ENCODE results near the gene CD101. TPM values are rescaled to one million over a fixed set of nuclear protein-coding genes. Genes with fewer than 3 reads are reported as not detected.

CD101 gene
- total RNA-seq, 1 donor from 2014 or later, result 0.53 TPM

DNA sequence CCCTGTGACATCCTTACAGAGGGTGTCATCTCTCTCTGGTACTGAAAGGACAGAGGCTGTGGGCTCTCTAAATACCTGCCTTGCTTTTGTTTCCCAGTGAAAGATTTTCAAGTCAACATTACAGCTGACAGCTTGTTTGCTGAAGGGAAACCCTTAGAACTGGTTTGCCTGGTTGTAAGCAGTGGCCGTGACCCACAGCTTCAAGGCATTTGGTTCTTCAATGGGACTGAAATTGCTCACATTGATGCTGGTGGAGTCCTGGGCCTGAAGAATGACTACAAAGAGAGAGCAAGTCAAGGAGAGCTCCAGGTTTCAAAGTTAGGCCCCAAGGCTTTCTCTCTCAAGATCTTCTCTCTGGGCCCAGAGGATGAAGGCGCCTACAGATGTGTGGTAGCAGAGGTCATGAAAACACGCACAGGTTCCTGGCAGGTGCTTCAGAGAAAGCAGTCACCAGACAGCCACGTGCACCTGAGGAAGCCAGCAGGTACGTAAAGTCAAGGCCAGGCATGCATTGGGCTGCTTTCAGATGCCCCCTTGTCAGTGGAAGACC lies 11.8 kb downstream of the CD101 start:
- Histone ChIP-seq H3K4me3 (ENCODE audit: low read depth, low read length) (no peak overlapping the region), H3K27me3 (ENCODE audit: control insufficient read depth, insufficient read depth, low read length) (no peaks in the 10 kb centered on the region), H3K36me3 (ENCODE audit: control insufficient read depth, insufficient read depth, low read length) (no peaks in the 10 kb centered on the region)
- TF ChIP-seq, protein P1, sequence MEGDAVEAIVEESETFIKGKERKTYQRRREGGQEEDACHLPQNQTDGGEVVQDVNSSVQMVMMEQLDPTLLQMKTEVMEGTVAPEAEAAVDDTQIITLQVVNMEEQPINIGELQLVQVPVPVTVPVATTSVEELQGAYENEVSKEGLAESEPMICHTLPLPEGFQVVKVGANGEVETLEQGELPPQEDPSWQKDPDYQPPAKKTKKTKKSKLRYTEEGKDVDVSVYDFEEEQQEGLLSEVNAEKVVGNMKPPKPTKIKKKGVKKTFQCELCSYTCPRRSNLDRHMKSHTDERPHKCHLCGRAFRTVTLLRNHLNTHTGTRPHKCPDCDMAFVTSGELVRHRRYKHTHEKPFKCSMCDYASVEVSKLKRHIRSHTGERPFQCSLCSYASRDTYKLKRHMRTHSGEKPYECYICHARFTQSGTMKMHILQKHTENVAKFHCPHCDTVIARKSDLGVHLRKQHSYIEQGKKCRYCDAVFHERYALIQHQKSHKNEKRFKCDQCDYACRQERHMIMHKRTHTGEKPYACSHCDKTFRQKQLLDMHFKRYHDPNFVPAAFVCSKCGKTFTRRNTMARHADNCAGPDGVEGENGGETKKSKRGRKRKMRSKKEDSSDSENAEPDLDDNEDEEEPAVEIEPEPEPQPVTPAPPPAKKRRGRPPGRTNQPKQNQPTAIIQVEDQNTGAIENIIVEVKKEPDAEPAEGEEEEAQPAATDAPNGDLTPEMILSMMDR (IDR thresholded peaks at IDR 0.05; ENCODE audit: insufficient read depth, low read length, severe bottlenecking), result no peak
- peak; percentile 61 for DNase-seq (ENCODE audit: low read depth)
- FAIRE-seq, result no peak

DNA sequence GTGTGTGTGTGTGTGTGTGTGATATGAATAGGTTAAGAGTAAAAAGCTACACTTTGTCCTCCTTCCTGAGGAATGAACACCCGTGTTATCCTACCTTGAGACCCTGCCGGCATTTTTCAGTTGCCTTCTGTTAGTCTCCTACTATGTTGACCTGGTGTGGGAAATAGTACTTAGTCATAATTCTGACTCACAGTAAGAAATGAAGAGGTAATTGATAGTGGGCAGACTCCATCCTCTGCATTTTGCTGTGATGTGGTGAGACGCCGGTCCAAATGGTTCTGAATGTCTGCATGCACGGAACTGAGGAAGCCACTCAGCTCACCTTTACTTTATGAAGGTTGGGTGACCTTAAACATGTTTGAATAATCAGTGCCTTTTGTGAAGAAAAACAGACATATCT lies 12.6 kb downstream of the CD101 start:
- no peak overlapping the region for H3K4me3 ChIP-seq (ENCODE audit: low read depth, low read length)
- TF ChIP-seq, protein P1 (IDR thresholded peaks at IDR 0.05; ENCODE audit: insufficient read depth, low read length, severe bottlenecking), result no peak
- H3K27me3 ChIP-seq (ENCODE audit: control insufficient read depth, insufficient read depth, low read length), result no peaks in the 10 kb centered on the region
- peak; percentile 70 for DNase-seq (ENCODE audit: low read depth)
- H3K36me3 ChIP-seq (ENCODE audit: control insufficient read depth, insufficient read depth, low read length), result no peaks in the 10 kb centered on the region
- FAIRE-seq, result no peak

DNA sequence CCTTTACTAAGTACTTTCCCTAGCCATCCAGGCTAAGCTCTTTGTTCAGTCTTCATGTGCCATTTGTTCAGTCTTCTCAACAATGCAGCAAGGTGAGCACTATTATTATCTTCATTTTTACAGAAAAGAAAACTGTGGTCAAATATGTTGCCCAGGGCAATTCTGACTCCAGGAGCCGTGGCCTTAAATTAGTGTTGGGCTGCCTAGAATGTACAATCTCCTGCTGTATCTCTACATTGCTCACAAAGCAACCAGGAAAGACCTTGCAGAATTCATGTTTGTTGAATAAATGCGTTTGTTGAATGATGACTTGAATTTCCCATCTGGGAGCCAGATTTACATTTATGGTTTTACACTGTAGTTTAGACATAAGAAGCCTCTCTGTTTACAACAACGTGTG lies 14.2 kb downstream of the CD101 start:
- Histone ChIP-seq H3K36me3 (ENCODE audit: control insufficient read depth, insufficient read depth, low read length) (no peaks in the 10 kb centered on the region), H3K4me3 (ENCODE audit: low read depth, low read length) (no peak overlapping the region), H3K27me3 (ENCODE audit: control insufficient read depth, insufficient read depth, low read length) (no peaks in the 10 kb centered on the region)
- TF ChIP-seq, protein P1 (IDR thresholded peaks at IDR 0.05; ENCODE audit: insufficient read depth, low read length, severe bottlenecking), result no peak
- no peak for FAIRE-seq
- DNase-seq (ENCODE audit: low read depth), result no peak

DNA sequence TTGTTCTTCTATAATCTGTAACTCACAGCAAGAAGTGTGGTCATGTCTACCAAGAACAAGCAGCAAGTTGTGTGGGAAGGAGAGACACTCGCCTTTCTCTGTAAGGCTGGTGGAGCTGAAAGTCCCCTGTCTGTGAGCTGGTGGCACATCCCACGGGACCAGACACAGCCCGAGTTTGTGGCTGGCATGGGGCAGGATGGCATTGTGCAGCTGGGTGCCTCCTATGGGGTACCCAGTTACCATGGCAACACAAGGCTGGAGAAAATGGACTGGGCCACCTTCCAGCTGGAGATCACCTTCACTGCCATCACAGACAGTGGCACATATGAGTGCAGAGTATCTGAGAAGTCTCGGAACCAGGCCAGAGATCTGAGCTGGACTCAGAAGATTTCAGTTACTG lies 15.5 kb downstream of the CD101 start:
- Histone ChIP-seq H3K27me3 (ENCODE audit: control insufficient read depth, insufficient read depth, low read length) (no peaks in the 10 kb centered on the region), H3K4me3 (ENCODE audit: low read depth, low read length) (no peak overlapping the region), H3K36me3 (ENCODE audit: control insufficient read depth, insufficient read depth, low read length) (no peaks in the 10 kb centered on the region)
- no peak for DNase-seq (ENCODE audit: low read depth)
- TF ChIP-seq, protein P1 (IDR thresholded peaks at IDR 0.05; ENCODE audit: insufficient read depth, low read length, severe bottlenecking), result no peak
- FAIRE-seq, result no peak

DNA sequence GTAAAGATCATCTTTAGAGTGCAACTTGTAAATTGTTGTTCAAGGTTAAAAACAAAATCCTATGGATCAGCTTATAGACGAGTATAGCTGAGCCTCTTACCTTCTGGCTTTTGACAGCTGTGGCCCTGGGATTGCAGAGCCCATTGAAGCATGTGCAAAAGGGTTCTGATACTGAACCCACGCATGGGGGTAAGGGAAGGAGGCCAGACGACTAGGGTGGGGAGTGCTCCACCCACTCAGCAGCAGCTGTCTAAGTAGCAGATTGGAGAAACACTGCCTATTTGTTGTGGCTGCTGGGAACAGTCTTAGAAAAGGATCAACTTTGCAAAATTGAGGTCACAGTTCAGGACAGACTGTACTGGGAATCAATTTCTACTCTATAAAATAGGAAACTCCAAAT lies 16.1 kb downstream of the CD101 start:
- no peak for FAIRE-seq
- no peaks in the 10 kb centered on the region for H3K36me3 ChIP-seq (ENCODE audit: control insufficient read depth, insufficient read depth, low read length)
- TF ChIP-seq, protein P1 (IDR thresholded peaks at IDR 0.05; ENCODE audit: insufficient read depth, low read length, severe bottlenecking), result no peak

DNA sequence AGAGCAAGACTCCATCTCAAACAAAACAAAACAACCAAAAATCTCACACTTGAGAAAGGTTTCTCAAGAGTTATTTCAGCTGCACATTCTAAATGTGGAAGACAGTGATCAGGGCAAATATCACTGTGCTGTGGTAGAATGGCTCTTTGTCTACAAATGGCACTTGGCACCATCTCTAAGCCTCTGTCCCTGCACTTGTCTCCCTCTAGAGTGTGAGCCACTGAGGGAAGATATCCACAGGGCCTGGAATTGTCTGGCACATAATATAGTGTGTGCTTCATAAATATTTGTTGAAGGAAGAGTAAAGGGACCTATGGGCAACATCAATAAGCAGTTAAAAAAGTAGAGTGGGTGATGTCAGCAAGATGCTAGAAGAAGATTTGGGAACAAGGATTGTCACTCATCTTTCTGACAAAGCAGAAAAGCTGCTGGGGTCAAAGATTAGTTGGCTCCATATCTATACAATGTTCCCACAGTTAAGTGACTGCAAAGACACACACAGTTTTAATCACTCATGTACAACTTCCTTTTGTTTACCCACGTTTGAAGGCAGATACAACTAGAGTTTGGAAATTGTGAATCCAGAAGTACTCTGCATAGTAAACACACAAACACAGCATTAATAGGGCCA lies 19.1 kb downstream of the CD101 start:
- FAIRE-seq (no peak), DNase-seq (ENCODE audit: low read depth) (no peak)
- Histone ChIP-seq H3K4me3 (ENCODE audit: low read depth, low read length) (no peak overlapping the region), H3K36me3 (ENCODE audit: control insufficient read depth, insufficient read depth, low read length) (no peaks in the 10 kb centered on the region), H3K27me3 (ENCODE audit: control insufficient read depth, insufficient read depth, low read length) (no peaks in the 10 kb centered on the region)
- TF ChIP-seq, protein P1 (IDR thresholded peaks at IDR 0.05; ENCODE audit: insufficient read depth, low read length, severe bottlenecking), result no peak

More for the DNA sequence above, 16.1 kb downstream of the CD101 start:
- DNase-seq (ENCODE audit: low read depth), result no peak
- no peak overlapping the region for H3K4me3 ChIP-seq (ENCODE audit: low read depth, low read length)
- no peaks in the 10 kb centered on the region for H3K27me3 ChIP-seq (ENCODE audit: control insufficient read depth, insufficient read depth, low read length)

Measured in bronchial epithelial cell (primary cell).